ENCODE results near the gene CLCA1. TPM values are rescaled to one million over a fixed set of nuclear protein-coding genes. Genes with fewer than 3 reads are reported as not detected.
"Not testable (repeated sequence)": the region's sequence is repeated elsewhere in the genome, so short reads cannot be mapped to it uniquely, and the experiment has no call there.

CLCA1 gene
- total RNA-seq, 2 donors from 2014 or later = not detected

DNA sequence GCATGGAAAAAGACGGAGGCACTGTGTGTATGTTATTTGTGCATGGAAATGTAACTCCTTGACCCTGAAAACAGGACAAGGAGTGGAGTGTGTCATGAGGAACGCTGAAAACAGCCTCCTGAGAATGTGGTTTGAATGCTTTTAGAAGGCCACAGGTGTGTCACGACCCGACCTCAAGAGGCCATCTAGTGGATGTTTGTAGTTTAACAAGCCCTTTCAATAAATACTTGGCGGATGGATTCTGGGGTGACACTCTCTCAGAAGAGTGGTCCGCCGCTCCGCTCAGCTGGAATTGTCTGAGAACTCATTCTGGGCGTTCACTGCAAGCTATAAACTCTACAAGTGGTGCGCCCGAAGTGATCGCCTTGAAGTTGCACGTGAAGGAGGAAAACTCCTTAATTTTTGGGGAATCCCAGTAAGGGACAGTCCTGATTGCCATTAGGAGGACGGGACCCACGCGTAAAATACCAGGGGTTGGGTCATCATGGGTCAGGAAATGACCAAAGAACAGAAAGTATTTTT, 33.5 kb downstream of the CLCA1 start:
- peak in 1 of 2 donors; percentile 56 for ATAC-seq
- H3K36me3 Mint-ChIP-seq; H3K4me1 Mint-ChIP-seq (ENCODE audit: low read depth in 2 of 2); H3K27ac Mint-ChIP-seq; H3K9me3 Mint-ChIP-seq; DNase-seq (ENCODE audit: low spot score): not testable (repeated sequence)
- peak overlapping the region; percentile 73 for H3K4me3 Mint-ChIP-seq
- H3K27me3 Mint-ChIP-seq = peaks cover 11 to 26% of the 10 kb centered on the region in 2 donors

DNA sequence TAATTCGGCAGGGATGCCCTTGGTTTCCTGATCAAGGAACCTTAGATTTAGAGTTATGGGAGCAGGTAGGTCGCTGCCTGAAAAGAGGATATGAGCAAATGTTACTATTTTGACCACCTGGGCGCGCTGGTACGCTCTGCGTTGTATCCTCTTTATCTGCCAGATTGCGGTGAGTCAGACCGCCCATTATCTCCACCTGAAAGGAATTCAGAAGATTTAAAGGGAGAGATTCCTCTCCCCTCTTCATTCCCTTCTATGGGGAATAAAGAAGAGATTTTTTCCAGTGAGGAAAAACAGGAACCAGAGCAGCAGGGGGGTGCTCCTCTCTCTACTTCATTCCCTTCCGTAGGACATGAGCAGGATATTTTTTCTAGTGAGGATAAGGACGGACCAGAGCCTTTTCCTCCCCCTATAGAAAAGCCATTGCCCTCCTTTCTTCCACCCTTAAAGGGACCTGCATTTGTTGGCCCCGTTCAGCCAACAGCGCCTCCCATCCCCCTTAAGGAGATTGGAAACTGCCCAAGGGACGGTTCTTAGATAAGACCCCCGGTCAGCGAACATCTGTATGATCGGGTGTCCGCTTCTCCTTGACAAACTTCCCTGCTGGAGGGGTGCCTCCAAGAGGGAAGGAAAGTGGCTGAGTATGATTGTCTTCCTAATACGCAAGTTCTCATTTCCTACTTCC, 34.1 kb downstream of the CLCA1 start:
- H3K27me3 Mint-ChIP-seq = peaks cover 13 to 28% of the 10 kb centered on the region in 2 donors
- no peak overlapping the region for H3K27ac Mint-ChIP-seq
- no peak for ATAC-seq
- H3K4me3 Mint-ChIP-seq = peak overlapping the region; percentile 73
- no peaks in the 10 kb centered on the region for H3K36me3 Mint-ChIP-seq
- no peak for DNase-seq (ENCODE audit: low spot score)
- H3K4me1 Mint-ChIP-seq (ENCODE audit: low read depth in 2 of 2) = peaks cover 6 to 10% of the 10 kb centered on the region in 2 donors
- no peaks in the 10 kb centered on the region for H3K9me3 Mint-ChIP-seq

DNA sequence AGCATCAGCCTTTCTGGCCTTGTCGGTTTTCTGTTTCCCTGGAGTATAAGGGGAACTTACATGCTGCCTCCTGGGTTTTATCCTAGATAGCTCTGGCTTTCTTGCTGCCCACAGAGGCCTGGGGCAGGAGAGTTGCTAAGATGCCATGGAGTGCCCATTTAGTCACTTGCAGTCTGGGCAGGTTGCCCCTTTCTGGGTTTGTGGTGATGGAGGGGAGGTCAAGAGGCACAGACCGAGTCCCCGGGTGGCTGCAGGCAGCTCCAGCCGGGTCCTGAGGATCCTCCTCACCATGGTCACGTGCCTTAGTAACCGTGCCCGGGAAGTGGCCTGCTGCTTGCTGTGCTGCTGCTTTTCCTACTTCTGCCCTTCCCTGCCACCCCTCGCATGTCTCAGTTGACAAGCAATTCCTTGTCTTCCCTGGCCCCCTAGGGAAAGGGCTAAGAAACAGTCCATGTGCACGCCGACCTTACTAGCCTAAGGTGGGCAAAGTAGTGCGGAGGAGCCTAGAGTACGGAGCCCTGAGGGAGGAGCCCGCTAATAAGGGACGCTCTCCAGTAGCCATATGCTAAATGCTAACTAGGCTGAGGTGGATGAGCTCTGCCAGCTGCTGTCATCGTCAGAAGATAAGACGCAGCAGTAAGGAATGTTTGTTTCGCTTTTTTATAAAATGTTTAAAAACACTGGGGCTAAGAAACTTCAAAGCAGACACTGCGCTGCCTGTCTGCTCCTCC, 34.8 kb downstream of the CLCA1 start:
- no peaks in the 10 kb centered on the region for H3K9me3 Mint-ChIP-seq
- ATAC-seq (no peak), DNase-seq (ENCODE audit: low spot score) (no peak)

DNA sequence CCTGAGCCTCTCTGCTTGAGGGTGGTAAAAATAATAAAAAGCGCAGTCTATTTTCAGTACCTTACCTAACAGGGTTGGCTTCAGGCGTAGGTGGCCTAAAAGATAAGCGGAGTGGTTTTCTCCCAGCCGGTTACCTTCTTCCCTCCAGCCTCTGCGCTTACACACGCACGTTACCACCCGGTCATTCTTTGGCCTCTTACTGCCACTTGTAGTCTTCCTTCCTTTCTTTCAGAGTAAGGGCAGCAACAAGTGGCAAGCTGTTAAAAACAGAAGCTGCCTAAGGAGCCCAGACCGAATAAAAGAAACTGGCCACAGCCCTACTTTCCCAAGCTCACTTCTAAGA, 35.4 kb downstream of the CLCA1 start:
- H3K4me3 Mint-ChIP-seq = no peak overlapping the region
- peaks cover 6 to 11% of the 10 kb centered on the region in 2 donors for H3K4me1 Mint-ChIP-seq (ENCODE audit: low read depth in 2 of 2)
- H3K27ac Mint-ChIP-seq = no peak overlapping the region
- peaks cover 9 to 26% of the 10 kb centered on the region in 2 donors for H3K27me3 Mint-ChIP-seq
- no peak for DNase-seq (ENCODE audit: low spot score)
- H3K9me3 Mint-ChIP-seq = no peaks in the 10 kb centered on the region
- no peaks in the 10 kb centered on the region for H3K36me3 Mint-ChIP-seq
- ATAC-seq = no peak

More for the DNA sequence above, 34.8 kb downstream of the CLCA1 start:
- Mint-ChIP-seq H3K27ac (no peak overlapping the region), H3K36me3 (no peaks in the 10 kb centered on the region), H3K4me3 (no peak overlapping the region), H3K4me1 (ENCODE audit: low read depth in 2 of 2) (peaks cover 6 to 11% of the 10 kb centered on the region in 2 donors), H3K27me3 (peaks cover 9 to 27% of the 10 kb centered on the region in 2 donors)

DNA sequence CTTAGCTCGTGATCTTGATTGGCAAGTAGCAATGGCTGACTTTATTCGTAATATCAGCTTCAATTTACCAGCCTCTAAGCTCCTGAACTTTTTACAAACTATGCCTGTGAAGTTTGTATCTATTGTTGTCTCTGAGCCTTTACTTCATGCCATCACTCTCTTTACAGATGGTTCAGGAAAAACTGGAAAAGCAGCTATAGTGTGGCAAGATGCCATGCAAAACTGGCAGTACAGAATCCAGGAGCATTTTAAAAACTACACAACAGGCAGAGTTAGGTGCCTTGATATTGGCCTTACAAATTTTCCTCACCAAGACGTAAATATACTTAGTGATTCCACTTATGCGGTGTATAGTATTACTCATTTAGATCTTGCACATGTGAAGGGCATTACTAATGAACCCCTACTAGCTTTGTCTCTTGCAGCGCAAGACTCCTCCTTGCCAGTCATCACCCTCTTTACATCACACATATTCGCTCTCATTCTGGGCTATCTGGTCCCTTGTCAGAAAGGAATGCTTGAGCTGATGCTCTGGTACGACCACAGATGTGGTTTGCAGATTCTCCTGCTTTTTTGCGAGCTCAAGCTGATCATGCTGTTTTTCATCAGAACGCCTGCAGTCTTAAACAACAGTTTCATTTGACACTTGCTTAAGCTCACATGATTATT, 36.3 kb downstream of the CLCA1 start:
- no peak for ATAC-seq
- no peaks in the 10 kb centered on the region for H3K9me3 Mint-ChIP-seq
- no peak overlapping the region for H3K4me3 Mint-ChIP-seq
- H3K27me3 Mint-ChIP-seq = peaks cover 13 to 33% of the 10 kb centered on the region in 2 donors
- DNase-seq (ENCODE audit: low spot score) = no peak
- H3K36me3 Mint-ChIP-seq = no peaks in the 10 kb centered on the region
- H3K4me1 Mint-ChIP-seq (ENCODE audit: low read depth in 2 of 2) = peaks cover 6 to 11% of the 10 kb centered on the region in 2 donors
- H3K27ac Mint-ChIP-seq = no peak overlapping the region

DNA sequence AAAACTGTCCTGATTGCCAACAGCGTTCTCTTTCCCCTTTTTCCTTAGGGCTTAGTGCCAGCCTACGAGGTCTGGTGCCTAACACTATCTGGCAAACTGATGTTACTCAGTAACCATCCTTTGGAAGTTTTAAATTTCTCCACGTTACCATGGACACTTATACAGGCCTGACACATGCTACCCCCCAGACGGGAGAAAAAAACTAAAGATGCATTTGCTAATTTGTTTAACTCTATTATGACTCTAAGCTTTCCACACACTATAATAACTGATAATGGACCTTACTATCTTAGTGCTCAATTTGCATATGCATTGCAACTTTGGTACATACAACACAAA, 36.8 kb downstream of the CLCA1 start:
- H3K4me1 Mint-ChIP-seq (ENCODE audit: low read depth in 2 of 2) = peaks cover 6 to 11% of the 10 kb centered on the region in 2 donors
- no peak overlapping the region for H3K27ac Mint-ChIP-seq
- H3K27me3 Mint-ChIP-seq = peaks cover 13 to 33% of the 10 kb centered on the region in 2 donors
- DNase-seq (ENCODE audit: low spot score) (no peak), ATAC-seq (no peak)
- H3K9me3 Mint-ChIP-seq = no peaks in the 10 kb centered on the region
- H3K36me3 Mint-ChIP-seq = no peaks in the 10 kb centered on the region
- no peak overlapping the region for H3K4me3 Mint-ChIP-seq

DNA sequence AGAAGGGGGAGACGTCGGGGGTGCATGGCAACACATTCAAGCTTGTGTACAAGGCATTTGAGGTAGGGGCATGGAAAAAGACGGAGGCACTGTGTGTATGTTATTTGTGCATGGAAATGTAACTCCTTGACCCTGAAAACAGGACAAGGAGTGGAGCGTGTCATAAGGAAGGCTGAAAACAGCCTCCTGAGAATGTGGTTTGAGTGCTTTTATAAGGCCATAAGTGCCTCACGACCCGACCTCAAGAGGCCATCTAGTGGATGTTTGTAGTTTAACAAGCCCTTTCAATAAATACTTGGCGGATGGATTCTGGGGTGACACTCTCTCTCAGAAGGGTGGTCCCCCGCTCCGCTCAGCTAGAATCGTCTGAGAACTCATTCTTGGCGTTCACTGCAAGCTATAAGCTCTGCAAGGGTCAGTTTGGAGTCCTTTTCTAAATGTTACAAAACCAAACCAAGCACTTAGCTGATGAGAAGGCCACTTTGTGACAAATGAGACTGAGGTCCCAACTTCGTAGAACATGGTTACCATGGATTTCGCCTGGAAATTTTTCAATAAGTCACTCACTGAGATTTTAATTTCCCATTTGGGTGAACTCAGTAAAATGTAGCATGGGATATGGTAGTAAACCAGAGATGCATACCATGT, 39.3 kb downstream of the CLCA1 start:
- no peaks in the 10 kb centered on the region for H3K9me3 Mint-ChIP-seq
- no peak for DNase-seq (ENCODE audit: low spot score)
- no peak for ATAC-seq
- no peaks in the 10 kb centered on the region for H3K36me3 Mint-ChIP-seq
- H3K27ac Mint-ChIP-seq = no peak overlapping the region
- peaks cover 0 to 4% of the 10 kb centered on the region in 2 donors for H3K4me1 Mint-ChIP-seq (ENCODE audit: low read depth in 2 of 2)
- peaks cover 13 to 33% of the 10 kb centered on the region in 2 donors for H3K27me3 Mint-ChIP-seq
- H3K4me3 Mint-ChIP-seq = no peak overlapping the region

DNA sequence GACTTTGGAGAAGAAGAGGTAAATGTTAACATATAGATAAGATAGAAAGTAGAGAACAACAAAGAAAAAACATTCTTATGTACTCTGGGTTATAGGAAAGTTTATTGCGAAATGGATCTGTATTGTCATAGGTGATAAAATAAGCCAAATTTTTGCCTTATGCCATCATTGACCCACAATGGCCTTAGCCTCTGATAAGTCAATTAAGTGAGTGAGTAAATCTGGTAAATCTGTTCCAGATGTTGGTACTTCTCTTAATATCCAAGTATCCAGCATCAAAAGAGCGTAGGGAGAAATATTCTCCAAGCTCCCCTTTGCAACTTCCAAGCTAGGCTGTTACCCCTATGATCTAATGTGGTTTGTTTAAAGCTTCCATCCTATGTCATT, 39.8 kb downstream of the CLCA1 start:
- Mint-ChIP-seq H3K9me3 (no peaks in the 10 kb centered on the region), H3K36me3 (no peaks in the 10 kb centered on the region), H3K27ac (no peak overlapping the region), H3K27me3 (peaks cover 13 to 33% of the 10 kb centered on the region in 2 donors), H3K4me3 (no peak overlapping the region), H3K4me1 (ENCODE audit: low read depth in 2 of 2) (peaks cover 0 to 4% of the 10 kb centered on the region in 2 donors)
- no peak for DNase-seq (ENCODE audit: low spot score)
- ATAC-seq = no peak

DNA sequence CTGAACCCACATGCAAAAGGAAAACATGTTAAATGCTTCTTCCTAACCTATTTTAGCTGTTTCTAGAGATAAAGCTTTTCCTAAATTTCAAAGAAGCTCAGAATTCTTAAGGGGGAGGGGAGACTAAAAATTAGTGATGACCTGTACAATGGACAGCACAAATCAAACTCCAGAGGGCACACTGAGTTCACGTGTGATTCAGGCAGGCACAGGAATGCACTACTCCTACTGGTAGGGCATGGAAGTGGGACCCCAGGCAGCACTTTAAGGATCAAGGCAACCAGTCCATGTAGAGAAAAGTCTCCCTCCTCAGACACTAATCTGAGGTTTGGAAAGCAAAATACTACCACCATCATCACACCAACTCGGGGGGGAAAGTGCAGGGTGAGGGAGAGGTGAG, 46.9 kb downstream of the CLCA1 start:
- ATAC-seq = no peak
- Mint-ChIP-seq H3K36me3 (no peaks in the 10 kb centered on the region), H3K27ac (no peak overlapping the region), H3K4me1 (ENCODE audit: low read depth in 2 of 2) (no peaks in the 10 kb centered on the region), H3K4me3 (no peak overlapping the region), H3K27me3 (no peaks in the 10 kb centered on the region), H3K9me3 (no peaks in the 10 kb centered on the region)
- no peak for DNase-seq (ENCODE audit: low spot score)

DNA sequence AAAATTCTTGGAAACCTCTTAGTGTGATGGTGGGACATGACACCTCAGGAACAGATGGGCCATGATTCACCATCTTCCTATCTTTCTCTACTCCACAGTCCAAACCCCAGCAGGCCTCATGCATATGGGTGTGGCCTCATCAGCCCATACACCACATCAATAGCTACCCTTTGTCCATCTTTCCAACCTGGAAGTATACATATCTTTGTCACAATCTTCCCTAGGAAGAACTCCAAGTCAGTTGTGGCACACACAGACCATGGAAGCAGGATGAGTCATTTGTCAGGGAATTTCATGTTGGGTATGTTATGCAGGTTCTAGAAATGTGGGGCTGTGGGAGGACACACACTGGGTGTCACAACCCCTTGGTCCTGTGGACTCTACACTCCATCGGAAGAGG, 47.6 kb downstream of the CLCA1 start:
- DNase-seq (ENCODE audit: low spot score) (no peak), ATAC-seq (peak in 1 of 2 donors; percentile 36)
- Mint-ChIP-seq H3K27me3 (no peaks in the 10 kb centered on the region), H3K4me1 (ENCODE audit: low read depth in 2 of 2) (no peaks in the 10 kb centered on the region), H3K4me3 (no peak overlapping the region), H3K36me3 (no peaks in the 10 kb centered on the region), H3K27ac (no peak overlapping the region), H3K9me3 (no peaks in the 10 kb centered on the region)

DNA sequence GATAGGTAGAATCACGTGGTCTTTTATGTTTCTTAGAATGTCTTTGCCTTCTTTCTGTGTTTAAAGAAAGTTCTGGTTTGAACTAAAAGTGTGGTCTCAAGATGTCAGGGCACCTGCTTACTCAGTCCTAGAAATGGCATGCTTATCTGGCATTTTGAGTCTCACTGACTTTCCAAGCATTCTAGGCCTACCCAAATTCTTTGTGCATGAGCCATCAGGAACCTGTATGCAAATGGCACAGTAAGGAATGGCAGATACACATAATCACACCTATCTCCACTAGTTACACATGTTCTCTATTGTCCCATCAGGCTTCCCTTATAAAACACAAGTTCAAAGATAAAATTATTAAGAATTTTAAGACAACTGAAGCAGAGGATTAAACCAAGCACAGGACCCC, 48.6 kb downstream of the CLCA1 start:
- Mint-ChIP-seq H3K27ac (no peak overlapping the region), H3K9me3 (no peaks in the 10 kb centered on the region), H3K27me3 (no peaks in the 10 kb centered on the region), H3K4me1 (ENCODE audit: low read depth in 2 of 2) (no peaks in the 10 kb centered on the region), H3K36me3 (no peaks in the 10 kb centered on the region), H3K4me3 (no peak overlapping the region)
- DNase-seq (ENCODE audit: low spot score) = no peak
- ATAC-seq = no peak

DNA sequence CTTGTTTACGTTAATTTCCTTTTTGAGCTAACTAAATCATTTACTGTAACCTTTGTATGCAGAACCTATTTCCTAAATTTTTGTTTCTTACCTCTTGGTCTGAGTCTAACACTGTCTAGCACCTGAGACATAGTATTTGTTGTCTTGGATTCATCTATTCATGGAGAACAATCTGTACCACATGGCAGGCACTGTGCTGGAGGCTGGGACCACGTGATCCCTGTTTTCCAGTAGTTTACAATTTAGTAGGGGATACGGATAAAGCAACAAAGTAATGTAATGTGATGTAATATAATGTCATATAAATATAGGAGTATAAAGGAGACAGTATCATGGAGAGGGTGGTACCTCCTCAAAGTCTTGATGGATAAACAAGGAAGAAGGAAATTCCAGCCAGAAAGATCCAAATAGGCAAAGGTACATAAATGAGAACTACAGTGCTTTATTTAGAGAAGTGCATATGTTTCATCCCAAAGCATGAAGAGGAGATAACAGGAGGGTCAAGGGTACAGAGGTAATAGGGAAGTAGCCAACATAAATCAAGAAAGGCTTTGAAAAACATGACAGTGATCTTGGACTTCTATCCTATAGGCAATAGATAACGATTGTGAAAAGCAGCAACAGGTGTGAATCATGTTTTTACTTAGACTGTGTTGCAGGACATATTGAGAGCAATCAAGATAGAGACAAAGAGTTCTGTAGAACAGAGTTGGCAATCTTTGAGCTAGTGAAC, 52.2 kb downstream of the CLCA1 start:
- H3K27ac Mint-ChIP-seq = no peak overlapping the region
- no peak overlapping the region for H3K4me3 Mint-ChIP-seq
- no peak for ATAC-seq
- no peaks in the 10 kb centered on the region for H3K27me3 Mint-ChIP-seq
- DNase-seq (ENCODE audit: low spot score) = no peak
- H3K9me3 Mint-ChIP-seq = no peaks in the 10 kb centered on the region
- H3K36me3 Mint-ChIP-seq = no peaks in the 10 kb centered on the region
- H3K4me1 Mint-ChIP-seq (ENCODE audit: low read depth in 2 of 2) = no peaks in the 10 kb centered on the region

DNA sequence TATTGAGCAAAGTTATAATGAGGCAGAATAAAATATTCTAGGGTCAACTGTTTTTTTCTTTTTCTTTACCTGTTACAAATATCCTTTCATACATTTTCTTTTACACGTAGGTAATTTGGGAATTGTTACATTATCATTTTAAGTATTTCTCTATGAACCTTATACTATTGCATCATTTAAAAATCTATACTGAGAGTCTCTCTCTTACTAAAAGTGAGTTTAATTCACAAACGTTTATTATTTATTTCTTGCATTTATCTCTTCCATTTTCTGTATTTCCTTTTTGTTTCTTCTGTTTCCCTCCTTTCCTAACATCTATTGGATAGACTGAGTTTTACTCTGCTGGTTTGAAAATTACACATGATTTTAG, 52.8 kb downstream of the CLCA1 start:
- no peaks in the 10 kb centered on the region for H3K4me1 Mint-ChIP-seq (ENCODE audit: low read depth in 2 of 2)
- H3K9me3 Mint-ChIP-seq = no peaks in the 10 kb centered on the region
- no peaks in the 10 kb centered on the region for H3K36me3 Mint-ChIP-seq
- peaks cover 3 to 5% of the 10 kb centered on the region in 2 donors for H3K27me3 Mint-ChIP-seq
- H3K4me3 Mint-ChIP-seq = no peak overlapping the region
- H3K27ac Mint-ChIP-seq = no peak overlapping the region
- DNase-seq (ENCODE audit: low spot score) (no peak), ATAC-seq (no peak)

Measured in natural killer cell treated with Interleukin-12 subunit alpha and Interleukin-12 subunit beta and Interleukin-15 and Interleukin-18, amount 100 ng/mL, for 72 hours (primary cell).